Endothelial cell of umbilical vein (primary cell): ENCODE data around the gene TMEM94. TPM values are rescaled to one million over a fixed set of nuclear protein-coding genes. Genes with fewer than 3 reads are reported as not detected.

Source experiments
- BruUV-seq: library from RNA; stranded (reverse); fragments of 400-500 nt; replicated peaks from 2 replicates; lab custom pipeline; 2021; lab: Mats Ljungman, UMichigan
- CTCF ChIA-PET: fragments of 300-600, 350-600 bp; sonication (Branson Sonifier 250); formaldehyde crosslinking; loops from one replicate; lab custom pipeline; 2021; ENCODE audit warnings: antibody characterized with exemption, inconsistent platforms; lab: Charles Lee
- POLR2A ChIA-PET: fragments of 300-600, 350-600 bp; sonication (Branson Sonifier 250); formaldehyde crosslinking; loops from one replicate; lab custom pipeline; 2021; ENCODE audit warnings: antibody characterized with exemption, inconsistent platforms; lab: Charles Lee
- DNase-seq: peaks from one replicate; pipeline ENCODE4 v3.0.0-alpha.2; 2011; ENCODE audit warnings: low read depth, low spot score
- FAIRE-seq: peaks from 2 replicates; lab custom pipeline; 2011; peaks lifted over from hg19 to GRCh38; lab: Jason Lieb, UNC
- H2AFZ ChIP-seq: 2 replicates; pipeline ENCODE4 v1.6.0; 2012; ENCODE audit warnings: low read depth, low read length, control low read depth, inconsistent platforms
- H3K27ac ChIP-seq: 2 replicates; pipeline ENCODE4 v1.5.1; 2011; ENCODE audit warnings: low read depth, mild to moderate bottlenecking, control low read depth, low read length, moderate library complexity; ENCODE audit not compliant: insufficient read depth
- H3K27me3 ChIP-seq, 2 experiments: 2 replicates each; pipeline versions ENCODE4 v1.6.0 to v1.6.1; 2011; ENCODE audit warnings: low read length in 2 of 2, mixed read lengths in 1 of 2; ENCODE audit not compliant: control insufficient read depth in 2 of 2, insufficient read depth in 2 of 2
- H3K36me3 ChIP-seq, 2 experiments: 2 replicates in 1 of 2; 3 replicates in 1 of 2; pipeline ENCODE4 v1.5.1; 2011; ENCODE audit warnings: low read length in 2 of 2, mild to moderate bottlenecking in 1 of 2, moderate library complexity in 1 of 2; ENCODE audit not compliant: control insufficient read depth in 2 of 2, insufficient read depth in 2 of 2; ENCODE audit errors: extremely low read depth in 1 of 2
- H3K4me1 ChIP-seq: 3 replicates; pipeline ENCODE4 v1.5.1; 2011; ENCODE audit warnings: mild to moderate bottlenecking, low read length; ENCODE audit not compliant: control insufficient read depth, insufficient read depth; ENCODE audit errors: extremely low read depth
- H3K4me2 ChIP-seq: 2 replicates; pipeline ENCODE4 v1.6.1; 2011; ENCODE audit warnings: low read length, control low read depth, mixed read lengths; ENCODE audit not compliant: insufficient read depth
- H3K4me3 ChIP-seq, 3 experiments: fragments of 200-600 bp in 1 of 3; sonication (generic), shearing (Covaris generic) in 1 of 3; replicated peaks in 1 of 3; 2 replicates each; pipeline ENCODE4 v1.5.1; 2011 to 2016; ENCODE audit warnings: control low read depth in 3 of 3, low read length in 3 of 3, mild to moderate bottlenecking in 2 of 3, inconsistent platforms in 1 of 3, low read depth in 1 of 3, moderate library complexity in 1 of 3; ENCODE audit not compliant: insufficient read depth in 1 of 3
- H3K79me2 ChIP-seq: 2 replicates; pipeline ENCODE4 v1.6.0; 2012; ENCODE audit warnings: low read length, inconsistent platforms; ENCODE audit not compliant: control insufficient read depth, insufficient read depth
- H3K9ac ChIP-seq: replicated peaks from 2 replicates; pipeline ENCODE3; 2011; ENCODE audit warnings: low read length, control low read depth; ENCODE audit not compliant: insufficient read depth; ENCODE audit errors: extremely low read depth
- H3K9me1 ChIP-seq: replicated peaks from 3 replicates; pipeline ENCODE4 v1.6.0; 2011; ENCODE audit warnings: mild to moderate bottlenecking, low read length; ENCODE audit not compliant: control insufficient read depth, insufficient read depth; ENCODE audit errors: extremely low read depth
- H3K9me3 ChIP-seq: replicated peaks from 2 replicates; pipeline ENCODE4 v1.5.1; 2012; ENCODE audit warnings: low read length, inconsistent platforms; ENCODE audit not compliant: control insufficient read depth, insufficient read depth
- H4K20me1 ChIP-seq: replicated peaks from 2 replicates; pipeline ENCODE3; 2011; ENCODE audit warnings: mild to moderate bottlenecking, low read length; ENCODE audit not compliant: control insufficient read depth, insufficient read depth; ENCODE audit errors: extremely low read depth
- EZH2 ChIP-seq: IDR thresholded peaks from 2 replicates; pipeline ENCODE4 v1.6.1; 2012; ENCODE audit warnings: borderline replicate concordance, low read depth, mild to moderate bottlenecking, moderate library complexity, low read length, inconsistent platforms; ENCODE audit not compliant: severe bottlenecking
- FOS ChIP-seq: IDR thresholded peaks from 2 replicates; pipeline ENCODE4 v1.6.1; 2011; ENCODE audit warnings: mild to moderate bottlenecking, low read length, moderate library complexity, borderline replicate concordance; ENCODE audit not compliant: insufficient read depth
- GATA2 ChIP-seq: IDR thresholded peaks from 2 replicates; pipeline ENCODE4 v1.7.0; 2011; ENCODE audit warnings: low read depth, mild to moderate bottlenecking, moderate library complexity, mixed read lengths, low read length; ENCODE audit not compliant: insufficient read length, insufficient read depth
- MAX ChIP-seq: IDR thresholded peaks from 2 replicates; pipeline ENCODE4 v1.6.1; 2011; ENCODE audit not compliant: insufficient read depth, insufficient read length
- MYC ChIP-seq: IDR thresholded peaks from one replicate; pipeline ENCODE4 v1.6.1; 2011; ENCODE audit warnings: mild to moderate bottlenecking, low read depth, low read length
- POLR2A ChIP-seq: IDR thresholded peaks from 2 replicates; pipeline ENCODE4 v1.6.1; 2012; ENCODE audit warnings: low read depth, mild to moderate bottlenecking, control low read depth, low read length
- POLR2AphosphoS5 ChIP-seq: IDR thresholded peaks from 2 replicates; pipeline ENCODE4 v1.6.1; 2012; ENCODE audit warnings: low read depth, mild to moderate bottlenecking, control low read depth, low read length, moderate library complexity; ENCODE audit not compliant: insufficient read depth
- dilution Hi-C: fragments of 300-500 bp; cut with MboI; formaldehyde crosslinking; loops from one replicate; pipeline ENCODE4 v1.15.0; 2019; ENCODE audit warnings: low sequenced_read_pairs; ENCODE audit not compliant: extremely low pct_ligation_motif_present
- intact Hi-C: fragments of 100-400 bp; cut with micrococcal nuclease; formaldehyde crosslinking; loops from one replicate; pipeline ENCODE4 v1.10.0; 2022
- polyA plus RNA-seq, 4 experiments: library from polyadenylated mRNA; depleted of rRNA in 3 of 4; stranded (reverse) in 3 of 4; unstranded in 1 of 4; fragments of >200 nt; gene quantifications; 2 replicates each; pipeline versions ENCODE4 v1.2.1 to v1.2.3, GENCODE V29; 2011 to 2012; ENCODE audit warnings: missing spikeins in 1 of 4
- total RNA-seq: library from RNA; stranded (reverse); gene quantifications from 2 replicates; pipeline ENCODE4 v1.2.3, GENCODE V29; 2021

The TMEM94 gene
- total and polyA plus RNA-seq, 2 donors (not counting 3 experiments of a cell fraction or from before 2014, with no cell fraction given) = 69.2 to 75.9 TPM

- H3K4me3 ChIP-seq = no peak overlapping the region
- no peaks in the 10 kb centered on the region for H3K36me3 ChIP-seq
- H3K79me2 ChIP-seq = no peaks in the 10 kb centered on the region
- H3K9me1 ChIP-seq = no peaks in the 10 kb centered on the region
- dilution Hi-C loops (no loop called here), intact Hi-C loops (no loop called here)
- no peaks in the 10 kb centered on the region for H3K9me3 ChIP-seq
- H3K27ac ChIP-seq = no peak overlapping the region
- DNase-seq = no peak
- FAIRE-seq = no peak
- no peaks in the 10 kb centered on the region for H3K27me3 ChIP-seq
- ChIA-PET CTCF (interaction anchor here (1.1 to 2.2 kb wide), 4 partner anchors 31 to 266 kb away, joined by 3 to 5 read pairs (median 4); partner anchors contain the start of gene TSEN54), POLR2A (no interaction called here)
- TF ChIP-seq POLR2A (no peak), POLR2AphosphoS5 (no peak), FOS (no peak), MAX (no peak), EZH2 (no peak), GATA2 (no peak), MYC (no peak)
- no peaks in the 10 kb centered on the region for H4K20me1 ChIP-seq
- no TSS peak for BruUV-seq
- H3K4me2 ChIP-seq = no peak overlapping the region
- no peak overlapping the region for H3K9ac ChIP-seq
- peaks cover 3% of the 10 kb centered on the region for H3K4me1 ChIP-seq
- H2AFZ ChIP-seq = no peak overlapping the region
Measured at GRCh38 chr17:75482098-75482942, 25.9 kb downstream of the TMEM94 start.
